Measurements from ENCODE around the gene PODNL1.

- TF ChIP-seq CTCF (conservative IDR thresholded peaks at IDR 0.05; ENCODE audit: low read depth in 2 of 2): no peak
- TF ChIP-seq POLR2AphosphoS5 (IDR thresholded peaks at IDR 0.05; ENCODE audit: low read depth): no peak
Observed at GRCh38 chr19:13987101-13987890, 49.1 kb upstream of the PODNL1 start.
